OCI-LY3 (cell line): ENCODE measurements around the gene HEMGN.

Experiments used
- H2AFZ ChIP-seq: fragments of 200-600, 300-600 bp; shearing (Covaris generic); 2 replicates; pipeline ENCODE4 v1.6.0; 2014; ENCODE audit warnings: antibody characterized with exemption, low read depth, low read length
- H3K27ac ChIP-seq: fragments of 200-600, 300-600 bp; sonication (generic); 2 replicates; pipeline ENCODE4 v1.5.1; 2014; ENCODE audit warnings: mild to moderate bottlenecking, low read length, moderate library complexity, mixed read lengths
- H3K27me3 ChIP-seq: fragments of 200-600, 300-600 bp; sonication (generic); 2 replicates; pipeline ENCODE4 v1.6.1; 2014; ENCODE audit warnings: low read depth, low read length, mixed read lengths
- H3K36me3 ChIP-seq: fragments of 200-600, 300-600 bp; sonication (generic); replicated peaks from 2 replicates; pipeline ENCODE3; 2014; ENCODE audit warnings: low read depth, low read length, mixed read lengths
- H3K4me1 ChIP-seq: fragments of 300-600, 200-600 bp; sonication (generic); 2 replicates; pipeline ENCODE4 v1.6.1; 2014; ENCODE audit warnings: low read length, mixed read lengths
- H3K4me2 ChIP-seq: fragments of 200-600, 300-600 bp; sonication (generic); 2 replicates; pipeline ENCODE4 v1.6.1; 2014; ENCODE audit warnings: low read length, mixed read lengths
- H3K4me3 ChIP-seq: fragments of 300-600, 200-600 bp; sonication (generic); 2 replicates; pipeline ENCODE4 v1.5.1; 2014; ENCODE audit warnings: antibody characterized with exemption, mild to moderate bottlenecking, low read length, moderate library complexity
- H3K79me2 ChIP-seq: fragments of 300-600, 200-600 bp; shearing (Covaris generic); 2 replicates; pipeline ENCODE4 v1.6.1; 2014; ENCODE audit warnings: mild to moderate bottlenecking, low read length, mixed read lengths
- H3K9ac ChIP-seq: fragments of 300-600, 200-600 bp; shearing (Covaris generic); 2 replicates; pipeline ENCODE4 v1.6.0; 2014; ENCODE audit warnings: mild to moderate bottlenecking, low read length, moderate library complexity
- H3K9me3 ChIP-seq: fragments of 200-600, 300-600 bp; shearing (Covaris generic); 2 replicates; pipeline ENCODE4 v1.6.1; 2014; ENCODE audit warnings: low read length, mixed read lengths; ENCODE audit not compliant: insufficient read depth
- H4K20me1 ChIP-seq: fragments of 200-600, 300-600 bp; sonication (generic); 2 replicates; pipeline ENCODE4 v1.6.1; 2016; ENCODE audit warnings: low read length, mixed read lengths; ENCODE audit not compliant: insufficient read depth
- EZH2phosphoT487 ChIP-seq: fragments of 200-600 bp; shearing (Covaris generic); IDR thresholded peaks from 2 replicates; pipeline ENCODE4 v1.6.1; 2018; ENCODE audit warnings: antibody characterized with exemption, mixed run types, low read depth
- TF ChIP-seq, protein P1 (sequence below): fragments of 200-600, 300-600 bp; sonication (generic); IDR thresholded peaks from 2 replicates; pipeline ENCODE4 v1.5.1; 2014; ENCODE audit warnings: antibody characterized with exemption, low read length, low read depth

The HEMGN gene

DNA sequence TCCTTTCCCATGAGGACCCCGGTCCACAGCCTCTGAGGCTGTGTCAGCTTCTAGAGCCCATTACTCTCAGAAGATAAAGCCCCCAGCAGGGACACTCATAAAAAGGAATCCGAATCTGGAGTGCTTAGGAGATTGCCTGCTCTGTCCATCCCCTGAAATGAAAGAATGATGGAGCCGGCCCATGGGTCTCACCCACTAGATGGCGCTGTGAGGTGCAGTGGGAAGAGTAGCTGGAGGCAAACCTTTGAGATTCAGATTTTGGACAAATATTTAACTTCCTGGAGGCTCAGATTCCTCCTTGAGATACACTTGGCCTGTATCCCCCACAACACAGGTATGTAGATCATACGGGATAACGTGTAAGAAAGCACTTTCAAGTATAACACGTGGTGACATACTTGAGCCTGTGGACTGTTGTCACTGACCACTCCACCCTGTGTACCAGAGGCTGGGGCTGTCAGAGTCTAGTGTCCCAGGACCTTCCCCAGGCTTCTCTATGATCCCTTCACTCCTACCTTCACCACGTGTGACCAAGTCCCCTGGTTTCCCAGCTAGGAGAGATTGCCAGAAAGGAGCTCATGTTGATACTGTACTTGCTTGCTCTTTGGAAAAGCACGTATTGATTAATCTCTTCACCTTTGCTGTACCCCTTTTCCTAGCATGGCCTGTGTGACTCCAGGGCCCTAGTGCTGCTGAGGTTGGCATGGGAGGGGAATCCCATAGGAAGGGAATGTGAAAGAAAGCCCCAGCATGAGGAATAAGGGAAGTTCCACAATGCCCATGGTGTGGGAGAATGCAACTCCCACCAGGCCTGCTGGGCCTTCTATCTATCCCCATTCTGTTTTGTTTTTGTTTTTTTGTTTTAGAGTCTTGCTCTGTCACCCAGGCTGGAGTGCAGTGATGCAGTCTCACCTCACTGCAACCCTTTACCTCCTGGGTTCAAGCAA lies 47.8 kb downstream of the HEMGN start:
- H3K9ac ChIP-seq = no peak overlapping the region
- H3K27me3 ChIP-seq = 0 out of 2 replicates have a peak, but pooled peaks cover 2% of the 10 kb centered on the region
- H3K4me1 ChIP-seq = no peaks in the 10 kb centered on the region
- H3K9me3 ChIP-seq = no peaks in the 10 kb centered on the region
- no peaks in the 10 kb centered on the region for H3K36me3 ChIP-seq
- no peak overlapping the region; the same call in 1 of the 2 replicates for H2AFZ ChIP-seq
- no peaks in the 10 kb centered on the region for H3K79me2 ChIP-seq
- no peaks in the 10 kb centered on the region for H4K20me1 ChIP-seq
- TF ChIP-seq, protein P1, sequence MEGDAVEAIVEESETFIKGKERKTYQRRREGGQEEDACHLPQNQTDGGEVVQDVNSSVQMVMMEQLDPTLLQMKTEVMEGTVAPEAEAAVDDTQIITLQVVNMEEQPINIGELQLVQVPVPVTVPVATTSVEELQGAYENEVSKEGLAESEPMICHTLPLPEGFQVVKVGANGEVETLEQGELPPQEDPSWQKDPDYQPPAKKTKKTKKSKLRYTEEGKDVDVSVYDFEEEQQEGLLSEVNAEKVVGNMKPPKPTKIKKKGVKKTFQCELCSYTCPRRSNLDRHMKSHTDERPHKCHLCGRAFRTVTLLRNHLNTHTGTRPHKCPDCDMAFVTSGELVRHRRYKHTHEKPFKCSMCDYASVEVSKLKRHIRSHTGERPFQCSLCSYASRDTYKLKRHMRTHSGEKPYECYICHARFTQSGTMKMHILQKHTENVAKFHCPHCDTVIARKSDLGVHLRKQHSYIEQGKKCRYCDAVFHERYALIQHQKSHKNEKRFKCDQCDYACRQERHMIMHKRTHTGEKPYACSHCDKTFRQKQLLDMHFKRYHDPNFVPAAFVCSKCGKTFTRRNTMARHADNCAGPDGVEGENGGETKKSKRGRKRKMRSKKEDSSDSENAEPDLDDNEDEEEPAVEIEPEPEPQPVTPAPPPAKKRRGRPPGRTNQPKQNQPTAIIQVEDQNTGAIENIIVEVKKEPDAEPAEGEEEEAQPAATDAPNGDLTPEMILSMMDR = peak; percentile 88
- TF ChIP-seq EZH2phosphoT487 = no peak
- H3K27ac ChIP-seq = no peak overlapping the region
- no peak overlapping the region for H3K4me3 ChIP-seq
- H3K4me2 ChIP-seq = peak overlapping the region; percentile 9; the same call in 1 of the 2 replicates

DNA sequence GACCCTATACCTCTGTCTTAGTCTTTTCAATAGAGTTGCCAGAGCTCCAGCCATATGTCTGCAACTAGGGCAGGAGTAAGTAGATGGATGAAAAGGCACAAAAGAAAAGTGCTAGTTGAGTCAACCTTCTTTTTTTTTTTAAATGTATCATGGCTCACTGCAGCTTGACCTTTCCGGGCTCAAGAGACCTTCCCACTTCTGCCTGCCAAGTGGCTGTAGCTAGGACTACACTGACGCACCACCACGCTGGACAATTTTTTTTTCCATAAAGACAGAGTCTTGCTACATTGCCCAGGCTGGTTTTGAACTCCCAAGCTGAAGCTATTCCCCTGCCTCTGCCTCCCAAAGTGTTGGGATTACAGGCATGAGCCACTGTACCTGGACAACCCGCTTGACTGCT lies 57.6 kb downstream of the HEMGN start:
- H3K79me2 ChIP-seq = no peaks in the 10 kb centered on the region
- no peak overlapping the region for H3K4me3 ChIP-seq
- H3K36me3 ChIP-seq = no peaks in the 10 kb centered on the region
- no peak overlapping the region for H2AFZ ChIP-seq
- H3K9ac ChIP-seq = no peak overlapping the region
- H3K27ac ChIP-seq = no peak overlapping the region
- H3K27me3 ChIP-seq = peaks cover 4% of the 10 kb centered on the region; the same call in 1 of the 2 replicates
- H3K9me3 ChIP-seq = no peaks in the 10 kb centered on the region
- TF ChIP-seq, protein P1 = no peak
- no peak for TF ChIP-seq EZH2phosphoT487
- H3K4me2 ChIP-seq = no peak overlapping the region
- no peaks in the 10 kb centered on the region for H4K20me1 ChIP-seq
- H3K4me1 ChIP-seq = no peaks in the 10 kb centered on the region
